Neuron (in vitro differentiated cells): Measurements from ENCODE around the gene MYCN.

Source experiments
- H2AFZ ChIP-seq: one replicate; pipeline ENCODE4 v1.6.1; 2013; ENCODE audit warnings: low read depth, mild to moderate bottlenecking, inconsistent platforms, low read length, moderate library complexity
- H3K27me3 ChIP-seq: one replicate; pipeline ENCODE4 v1.6.1; 2013; ENCODE audit warnings: low read length; ENCODE audit not compliant: insufficient read depth
- H3K36me3 ChIP-seq: one replicate; pipeline ENCODE4 v1.6.1; 2013; ENCODE audit warnings: low read length; ENCODE audit not compliant: insufficient read depth
- H3K4me1 ChIP-seq: one replicate; pipeline ENCODE4 v1.6.1; 2013; ENCODE audit warnings: low read length; ENCODE audit not compliant: insufficient read depth
- H3K4me3 ChIP-seq: 2 replicates; pipeline ENCODE4 v1.5.1; 2013; ENCODE audit warnings: mild to moderate bottlenecking, low read length, moderate library complexity
- H3K9me3 ChIP-seq: one replicate; pipeline ENCODE4 v1.6.1; 2013; ENCODE audit warnings: low read length

MYCN gene

DNA sequence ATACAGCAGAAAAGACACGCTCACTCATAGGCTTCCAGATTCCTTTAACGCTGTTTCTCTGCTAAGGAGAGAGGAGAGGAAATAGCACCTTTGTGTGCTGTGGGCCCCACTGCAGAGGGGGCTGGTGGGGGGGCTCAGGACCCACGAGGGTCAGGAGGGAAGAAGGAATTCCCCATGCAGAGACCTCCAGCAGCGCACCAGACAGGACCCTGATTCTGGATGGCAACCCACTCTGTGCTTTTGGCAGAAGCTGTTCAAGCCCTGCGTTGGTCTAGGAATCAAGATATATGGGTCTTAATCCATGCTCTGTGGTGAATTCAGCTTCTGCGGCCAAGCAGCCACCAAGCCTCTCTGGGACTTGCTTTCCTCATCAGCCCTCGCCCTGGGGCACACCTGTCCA lies 31.0 kb downstream of the MYCN start:
- no peaks in the 10 kb centered on the region for H3K36me3 ChIP-seq
- H3K4me3 ChIP-seq, result no peak overlapping the region
- no peaks in the 10 kb centered on the region for H3K9me3 ChIP-seq

DNA sequence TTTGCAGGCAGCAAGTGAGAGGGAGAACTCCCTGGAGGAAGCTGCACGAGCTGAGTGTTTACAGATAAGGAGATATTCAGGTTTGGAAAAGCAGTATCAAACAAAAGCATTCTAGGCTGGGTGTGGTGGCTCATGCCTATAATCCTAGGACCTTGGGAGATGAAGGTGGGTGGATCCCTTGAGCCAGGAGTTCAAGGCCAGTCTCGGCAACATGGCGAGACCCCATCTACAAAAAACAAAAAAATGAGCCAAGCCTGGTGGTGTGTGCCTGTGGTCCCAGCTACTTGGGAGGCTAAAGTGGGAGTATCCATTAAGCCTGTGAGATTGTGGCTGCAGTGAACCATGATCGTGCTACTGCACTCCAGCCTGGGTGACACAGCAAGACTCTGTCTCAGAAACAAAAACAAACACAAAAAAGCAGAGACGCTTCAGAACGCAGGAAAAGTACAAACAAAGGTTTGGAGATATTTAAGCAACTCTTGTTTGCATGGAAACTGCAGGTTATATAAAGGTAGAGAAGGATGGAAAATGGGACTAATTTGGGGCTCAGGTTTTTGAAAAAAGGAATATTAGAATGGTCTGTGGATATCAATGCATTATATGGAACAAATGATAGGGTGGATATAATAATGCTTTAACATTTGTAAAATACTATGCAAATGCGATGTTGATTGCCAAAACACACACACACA lies 31.6 kb downstream of the MYCN start:
- Histone ChIP-seq H3K27me3 (no peaks in the 10 kb centered on the region), H2AFZ (no peak overlapping the region), H3K4me1 (peaks cover 19% of the 10 kb centered on the region), H3K9me3 (no peaks in the 10 kb centered on the region), H3K4me3 (no peak overlapping the region), H3K36me3 (no peaks in the 10 kb centered on the region)

More for the DNA sequence above, 31.0 kb downstream of the MYCN start:
- peaks cover 19% of the 10 kb centered on the region for H3K4me1 ChIP-seq
- no peak overlapping the region for H2AFZ ChIP-seq
- H3K27me3 ChIP-seq, result no peaks in the 10 kb centered on the region

DNA sequence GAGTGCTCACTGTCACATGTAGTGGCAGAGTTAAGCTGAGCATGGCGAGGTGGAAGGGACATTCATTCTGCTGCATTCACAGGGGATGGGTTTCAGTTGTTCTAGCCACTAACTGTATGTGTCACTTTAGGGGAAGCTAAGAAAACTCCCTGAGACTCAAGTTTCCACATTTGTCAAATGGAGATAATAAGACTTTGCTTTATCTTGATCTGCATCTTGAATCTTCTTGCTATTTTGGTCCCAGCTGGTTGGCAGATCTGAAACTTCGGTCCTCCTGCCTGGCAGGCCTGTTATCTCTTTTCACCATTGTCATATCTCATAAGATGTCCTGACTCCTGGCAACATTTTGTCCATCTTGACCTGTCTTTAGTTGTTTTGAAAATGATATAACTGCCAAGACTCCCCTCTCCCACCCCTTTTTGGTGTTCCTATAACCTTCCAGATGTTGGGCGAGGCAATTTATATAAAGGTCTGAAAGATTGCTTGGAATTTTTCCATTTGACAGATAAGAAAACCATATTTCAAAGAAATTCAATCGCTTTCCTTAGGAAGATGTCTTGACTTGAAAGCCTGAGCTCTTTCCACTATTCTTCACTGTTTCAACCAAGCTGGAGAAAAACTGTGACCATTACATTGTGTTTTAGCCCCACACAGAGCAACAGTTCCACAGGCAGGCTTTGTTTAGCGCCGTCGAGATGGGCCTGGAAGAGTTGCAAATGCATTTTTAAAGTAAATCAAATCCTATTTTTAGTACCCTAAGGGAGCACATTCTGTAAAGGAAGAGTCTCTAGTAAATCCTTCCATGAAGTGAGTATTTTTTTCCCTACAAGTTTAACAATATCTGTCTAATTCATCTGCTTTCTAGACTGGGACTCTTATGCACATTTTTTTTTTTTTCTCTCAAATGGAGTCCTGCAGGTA lies 33.4 kb downstream of the MYCN start:
- H3K36me3 ChIP-seq, result no peaks in the 10 kb centered on the region
- H3K4me1 ChIP-seq, result peaks cover 7% of the 10 kb centered on the region
- no peaks in the 10 kb centered on the region for H3K9me3 ChIP-seq
- H2AFZ ChIP-seq, result no peak overlapping the region
- no peaks in the 10 kb centered on the region for H3K27me3 ChIP-seq
- no peak overlapping the region for H3K4me3 ChIP-seq

DNA sequence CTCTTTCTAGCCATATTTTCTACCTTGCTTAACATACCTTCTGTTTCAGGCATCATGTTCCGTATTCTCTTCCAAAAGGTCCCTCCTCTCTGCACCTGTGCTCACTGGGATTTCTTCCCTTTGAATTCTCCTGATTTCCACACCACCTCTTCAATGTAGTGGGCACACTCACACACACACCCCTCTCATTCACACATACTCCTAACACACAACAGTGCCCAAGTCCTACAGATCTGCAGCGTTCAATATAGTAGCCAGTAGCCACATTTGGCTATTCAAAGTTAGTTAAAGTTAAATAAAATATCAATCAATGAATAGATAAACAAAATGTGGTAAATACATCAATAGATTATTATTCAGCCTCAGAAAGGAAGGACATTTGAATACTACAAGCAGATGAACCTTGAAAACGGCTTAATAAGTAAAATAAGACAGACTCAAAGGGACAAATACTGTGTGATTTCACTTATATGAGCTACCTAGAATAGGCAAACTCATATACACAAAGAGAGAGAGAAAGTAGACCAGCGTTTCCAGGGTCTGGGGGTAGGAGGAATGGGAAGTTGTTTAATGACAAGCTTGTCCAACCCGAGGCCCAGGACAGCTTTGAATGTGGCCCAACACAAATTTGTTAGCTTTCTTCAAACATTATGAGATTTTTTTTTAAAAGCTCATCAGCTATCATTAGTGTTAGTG lies 34.4 kb downstream of the MYCN start:
- Histone ChIP-seq H3K36me3 (no peaks in the 10 kb centered on the region), H3K4me3 (no peak overlapping the region), H3K9me3 (no peaks in the 10 kb centered on the region), H2AFZ (no peak overlapping the region), H3K27me3 (no peaks in the 10 kb centered on the region), H3K4me1 (peaks cover 14% of the 10 kb centered on the region)

DNA sequence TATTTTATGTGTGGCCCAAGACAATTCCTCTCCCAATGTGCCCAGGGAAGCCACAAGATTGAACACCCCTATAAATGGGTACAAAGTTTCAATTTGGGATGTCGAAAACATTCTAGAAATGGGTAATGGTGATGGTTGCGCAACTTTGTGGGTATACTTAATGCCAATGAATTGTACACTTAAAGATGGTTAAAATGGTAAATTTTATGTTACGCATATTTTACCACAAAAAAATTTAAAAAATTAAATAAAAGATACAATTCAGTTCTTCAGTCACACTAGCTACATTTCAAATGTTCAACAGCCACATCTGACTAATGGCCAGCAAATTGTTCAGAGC lies 34.9 kb downstream of the MYCN start:
- Histone ChIP-seq H3K4me3 (no peak overlapping the region), H2AFZ (no peak overlapping the region), H3K27me3 (no peaks in the 10 kb centered on the region), H3K4me1 (peaks cover 14% of the 10 kb centered on the region), H3K36me3 (no peaks in the 10 kb centered on the region), H3K9me3 (no peaks in the 10 kb centered on the region)

DNA sequence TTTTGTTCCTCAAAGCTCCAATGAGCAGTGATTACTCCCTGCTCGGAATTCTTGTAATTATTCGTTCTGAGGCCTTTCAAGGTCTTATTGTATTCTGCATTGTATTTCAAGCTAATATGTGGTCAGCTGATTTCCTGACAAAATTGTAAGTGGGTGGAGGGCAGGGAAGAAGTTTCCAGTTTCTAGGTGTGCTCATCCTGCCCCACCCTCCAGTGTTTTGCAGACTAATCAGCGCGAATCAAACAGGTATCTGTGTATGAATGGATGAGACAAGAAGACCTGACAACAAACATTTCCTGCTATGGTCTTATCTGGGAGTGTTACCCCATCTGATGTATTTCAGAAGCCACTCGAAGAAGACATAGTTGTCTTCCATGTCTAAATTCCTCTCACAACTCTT lies 35.3 kb downstream of the MYCN start:
- H2AFZ ChIP-seq, result no peak overlapping the region
- H3K4me1 ChIP-seq, result peaks cover 14% of the 10 kb centered on the region
- H3K27me3 ChIP-seq, result no peaks in the 10 kb centered on the region
- H3K9me3 ChIP-seq, result no peaks in the 10 kb centered on the region
- no peaks in the 10 kb centered on the region for H3K36me3 ChIP-seq
- H3K4me3 ChIP-seq, result no peak overlapping the region

DNA sequence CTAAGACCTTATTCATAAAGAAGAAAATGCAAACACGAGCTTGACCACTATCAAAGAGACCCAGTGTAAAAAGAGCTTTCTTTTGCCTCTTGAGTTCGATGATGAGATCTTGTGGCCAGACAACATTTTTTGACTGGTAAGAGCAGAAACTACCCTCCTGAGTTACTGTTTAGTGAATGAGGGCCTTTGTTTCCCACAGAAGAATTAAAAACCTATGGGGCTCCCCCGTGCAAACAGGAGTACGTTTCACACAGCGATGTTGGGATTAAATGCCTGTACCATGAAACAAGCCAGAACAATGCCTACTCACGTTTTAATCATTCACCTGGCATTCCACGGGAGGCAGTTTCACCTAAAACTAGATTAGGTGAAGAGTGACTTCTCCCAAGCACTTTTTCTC lies 36.0 kb downstream of the MYCN start:
- H2AFZ ChIP-seq, result no peak overlapping the region

DNA sequence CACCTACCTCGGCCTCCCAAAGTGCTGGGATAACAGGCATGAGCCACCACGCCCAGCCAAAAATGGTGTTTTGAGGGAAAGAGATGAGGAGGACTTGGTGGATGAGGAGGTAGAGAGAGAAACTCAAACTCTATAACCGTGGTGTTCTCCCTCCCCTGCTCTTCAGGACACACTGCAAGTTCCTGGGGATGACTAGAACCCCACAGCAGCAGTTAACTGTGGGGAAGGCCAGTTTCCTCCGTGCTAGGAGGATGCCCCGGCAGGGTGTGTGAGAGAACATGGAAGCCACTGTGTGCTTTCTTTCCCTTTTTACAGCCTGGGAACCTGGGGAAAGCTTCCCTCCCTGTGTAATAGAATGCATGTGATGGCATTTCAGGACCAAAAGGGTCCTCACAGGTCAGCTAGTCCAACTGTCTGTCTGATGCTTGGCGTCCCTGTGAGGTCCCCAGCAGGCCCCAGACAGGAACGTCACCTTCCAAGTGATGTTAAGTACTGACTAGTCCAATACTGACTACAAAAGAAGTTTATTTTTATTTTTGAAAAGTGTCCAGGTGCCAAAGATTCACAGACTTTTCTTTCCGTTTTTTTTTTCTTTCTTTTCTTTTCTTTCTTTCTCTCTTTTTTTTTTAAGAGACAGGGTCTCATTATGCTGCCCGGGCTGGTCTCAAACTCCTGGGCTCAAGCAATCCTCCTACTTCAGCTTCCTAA lies 38.9 kb downstream of the MYCN start:
- Histone ChIP-seq H2AFZ (no peak overlapping the region), H3K9me3 (no peaks in the 10 kb centered on the region), H3K36me3 (no peaks in the 10 kb centered on the region), H3K4me3 (no peak overlapping the region), H3K4me1 (peaks cover 31% of the 10 kb centered on the region), H3K27me3 (no peaks in the 10 kb centered on the region)

More for the DNA sequence above, 36.0 kb downstream of the MYCN start:
- H3K4me1 ChIP-seq, result peaks cover 16% of the 10 kb centered on the region
- no peaks in the 10 kb centered on the region for H3K27me3 ChIP-seq
- no peak overlapping the region for H3K4me3 ChIP-seq
- no peaks in the 10 kb centered on the region for H3K9me3 ChIP-seq
- H3K36me3 ChIP-seq, result no peaks in the 10 kb centered on the region

DNA sequence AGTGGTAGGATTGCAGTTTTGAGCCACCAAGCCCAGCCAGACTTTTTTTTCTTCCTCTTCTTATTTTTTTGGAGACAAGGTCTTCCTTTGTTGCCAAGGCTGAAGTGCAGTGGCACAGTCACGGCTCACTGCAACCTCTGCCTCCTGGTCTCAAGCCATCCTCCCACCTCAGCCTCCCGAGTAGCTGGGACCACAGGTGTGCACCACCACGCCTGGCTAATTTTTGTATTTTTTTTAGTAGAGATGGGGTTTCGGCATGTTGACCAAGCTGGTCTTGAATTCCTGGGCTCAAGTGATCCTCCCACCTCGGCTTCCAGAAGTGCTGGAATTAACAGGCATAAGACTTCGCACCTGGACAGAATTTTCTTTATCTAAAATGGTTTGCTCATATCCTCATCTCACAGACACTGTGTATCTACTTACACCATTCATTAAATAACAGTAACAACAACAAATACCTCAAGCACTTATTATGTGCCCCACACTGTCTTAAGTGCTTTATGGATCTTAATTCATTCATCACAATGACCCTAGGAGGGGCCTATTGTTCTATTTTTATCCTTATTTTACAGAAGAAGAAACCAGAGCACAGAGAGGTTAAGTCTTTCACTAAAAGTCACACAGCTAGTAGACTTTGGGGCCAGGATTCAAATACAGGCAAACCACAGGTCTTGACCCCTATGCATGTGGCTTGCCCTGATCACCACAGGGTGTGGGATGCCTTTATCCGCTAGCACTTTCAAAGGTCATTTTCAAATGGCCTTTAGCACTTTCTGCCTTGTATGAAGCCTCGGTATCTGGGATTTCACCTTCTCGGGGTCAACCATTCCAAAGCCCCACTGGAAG lies 39.6 kb downstream of the MYCN start:
- no peak overlapping the region for H3K4me3 ChIP-seq
- no peak overlapping the region for H2AFZ ChIP-seq
- no peaks in the 10 kb centered on the region for H3K36me3 ChIP-seq
- H3K27me3 ChIP-seq, result no peaks in the 10 kb centered on the region
- peaks cover 38% of the 10 kb centered on the region for H3K4me1 ChIP-seq
- no peaks in the 10 kb centered on the region for H3K9me3 ChIP-seq

DNA sequence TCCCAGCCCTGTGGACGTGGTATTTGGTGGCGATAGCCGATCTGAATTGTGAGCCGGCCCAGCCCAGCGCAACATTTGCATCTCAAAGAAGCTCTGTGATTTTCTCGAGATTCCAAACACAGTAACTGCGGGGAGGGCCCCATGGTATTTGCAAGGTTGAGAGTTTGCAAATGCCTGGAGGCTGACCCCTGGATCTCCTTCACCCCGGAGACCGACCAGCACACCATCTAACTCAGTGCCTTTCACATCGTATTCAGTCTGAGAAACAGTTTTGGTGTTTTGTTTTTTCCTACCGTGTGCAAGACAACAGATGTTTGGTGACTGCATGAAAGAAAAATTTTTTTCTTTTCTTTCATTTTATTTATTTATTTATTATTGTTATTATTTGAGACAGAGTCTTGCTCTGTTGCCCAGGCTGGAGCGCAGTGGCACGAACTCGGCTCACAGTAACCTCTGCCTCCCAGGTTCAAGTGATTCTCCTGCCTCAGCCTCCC lies 40.3 kb downstream of the MYCN start:
- Histone ChIP-seq H3K4me3 (no peak overlapping the region), H3K4me1 (peaks cover 45% of the 10 kb centered on the region), H2AFZ (no peak overlapping the region), H3K27me3 (no peaks in the 10 kb centered on the region), H3K9me3 (no peaks in the 10 kb centered on the region), H3K36me3 (no peaks in the 10 kb centered on the region)

DNA sequence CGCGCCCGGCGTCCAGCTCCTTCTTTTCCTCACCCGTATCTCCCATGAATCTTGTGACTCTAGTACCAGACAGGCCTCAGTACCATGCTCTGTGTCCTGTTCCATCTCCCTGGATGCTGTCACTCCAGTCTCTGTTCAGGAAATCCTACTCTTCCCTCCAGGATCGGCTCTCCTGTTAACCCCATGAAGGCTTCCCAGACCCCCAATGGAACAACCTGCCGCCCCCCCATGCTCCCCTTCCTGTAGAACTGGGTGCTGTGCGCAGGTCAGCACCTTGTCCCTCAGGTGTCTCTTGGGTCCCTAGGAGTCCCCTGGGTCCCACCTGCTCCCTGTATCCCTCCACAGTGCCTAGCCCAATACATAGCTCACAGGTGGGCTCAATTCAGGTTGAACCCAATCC lies 41.3 kb downstream of the MYCN start:
- H3K9me3 ChIP-seq, result no peaks in the 10 kb centered on the region
- peaks cover 55% of the 10 kb centered on the region for H3K4me1 ChIP-seq
- no peak overlapping the region for H2AFZ ChIP-seq
- no peaks in the 10 kb centered on the region for H3K36me3 ChIP-seq
- H3K4me3 ChIP-seq, result no peak overlapping the region
- no peaks in the 10 kb centered on the region for H3K27me3 ChIP-seq
